HepG2 (cell line): ENCODE results near the gene SAMD10. TPM values are rescaled to one million over a fixed set of nuclear protein-coding genes. Genes with fewer than 3 reads are reported as not detected.

Source experiments
- CSRNP1 ChIP-seq: sonication (generic); formaldehyde crosslinking; IDR thresholded peaks from 2 replicates; pipeline ENCODE4 v1.8.1; 2023; ENCODE audit warnings: mild to moderate bottlenecking, missing genetic modification reagents
- DMTF1 ChIP-seq: sonication (generic); formaldehyde crosslinking; IDR thresholded peaks from 2 replicates; pipeline ENCODE4 v1.4.0; 2020; ENCODE audit warnings: mild to moderate bottlenecking, missing genetic modification reagents
- DRAP1 ChIP-seq: IDR thresholded peaks from 2 replicates; pipeline ENCODE4 v1.6.1; 2016; ENCODE audit warnings: missing genetic modification reagents, missing compliant biosample characterization
- GRHL1 ChIP-seq: sonication (generic); formaldehyde crosslinking; conservative IDR thresholded peaks from 2 replicates; pipeline ENCODE4 v1.8.0; 2022; ENCODE audit warnings: missing genetic modification reagents
- HES4 ChIP-seq: sonication (generic); formaldehyde crosslinking; IDR thresholded peaks from 2 replicates; pipeline ENCODE4 v1.9.0; 2021; ENCODE audit warnings: mild to moderate bottlenecking, missing genetic modification reagents, borderline replicate concordance
- MAFK ChIP-seq, 2 experiments: IDR thresholded peaks in 1 of 2; conservative IDR thresholded peaks in 1 of 2; 2 replicates each; pipeline ENCODE4 v1.6.1; 2011; ENCODE audit warnings: improper control_type of control experiment in 2 of 2, low read length in 2 of 2
- NCOA2 ChIP-seq: sonication (generic); formaldehyde crosslinking; IDR thresholded peaks from 2 replicates; pipeline ENCODE4 v1.8.0; 2022; ENCODE audit warnings: inconsistent platforms
- PHF5A ChIP-seq: IDR thresholded peaks from one replicate; pipeline ENCODE4 v1.6.1; 2018; ENCODE audit warnings: low read depth, missing genetic modification reagents; ENCODE audit not compliant: unreplicated experiment
- POLR2AphosphoS2 ChIP-seq: IDR thresholded peaks from 2 replicates; pipeline ENCODE4 v1.6.1; 2011; ENCODE audit warnings: low read depth, low read length, improper control_type of control experiment
- SKI ChIP-seq: fragments of 450-650 bp; IDR thresholded peaks from one replicate; pipeline ENCODE4 v1.6.1; 2018; ENCODE audit warnings: mild to moderate bottlenecking; ENCODE audit not compliant: partially characterized antibody
- THAP8 ChIP-seq: sonication (generic); formaldehyde crosslinking; IDR thresholded peaks from 2 replicates; pipeline ENCODE4 v1.5.1; 2020; ENCODE audit warnings: missing genetic modification reagents, mild to moderate bottlenecking, borderline replicate concordance
- ZBTB1 ChIP-seq: sonication (generic); formaldehyde crosslinking; IDR thresholded peaks from 2 replicates; pipeline ENCODE4 v1.4.0; 2020; ENCODE audit warnings: missing genetic modification reagents, borderline replicate concordance
- ZFP62 ChIP-seq: sonication (generic); formaldehyde crosslinking; IDR thresholded peaks from 2 replicates; pipeline ENCODE4 v1.4.0; 2020; ENCODE audit warnings: missing genetic modification reagents
- ZNF367 ChIP-seq: sonication (generic); formaldehyde crosslinking; IDR thresholded peaks from 2 replicates; pipeline ENCODE4 v1.4.0; 2020; ENCODE audit warnings: missing genetic modification reagents, borderline replicate concordance
- ZNF382 ChIP-seq: sonication (generic); formaldehyde crosslinking; IDR thresholded peaks from 2 replicates; pipeline ENCODE4 v1.5.0; 2020; ENCODE audit warnings: missing genetic modification reagents, mild to moderate bottlenecking, borderline replicate concordance
- ZNF414 ChIP-seq: sonication (generic); formaldehyde crosslinking; IDR thresholded peaks from 2 replicates; pipeline ENCODE4 v1.5.0; 2020; ENCODE audit warnings: missing genetic modification reagents
- ZNF510 ChIP-seq: sonication (generic); formaldehyde crosslinking; IDR thresholded peaks from 2 replicates; pipeline ENCODE4 v1.4.0; 2020; ENCODE audit warnings: low read depth, mild to moderate bottlenecking, missing genetic modification reagents
- ZNF674 ChIP-seq: sonication (generic); formaldehyde crosslinking; IDR thresholded peaks from 2 replicates; pipeline ENCODE4 v1.5.0; 2020; ENCODE audit warnings: low read depth, mild to moderate bottlenecking, missing genetic modification reagents
- ZNF7 ChIP-seq: IDR thresholded peaks from 2 replicates; pipeline ENCODE4 v1.6.1; 2016; ENCODE audit warnings: missing biosample characterization, missing genetic modification reagents
- ZNF792 ChIP-seq: IDR thresholded peaks from 2 replicates; pipeline ENCODE4 v1.6.1; 2016
- ZSCAN12 ChIP-seq: sonication (generic); formaldehyde crosslinking; IDR thresholded peaks from 2 replicates; pipeline ENCODE4 v1.9.0; 2021; ENCODE audit warnings: mild to moderate bottlenecking, missing genetic modification reagents
- polyA plus RNA-seq, 8 experiments: library from polyadenylated mRNA; depleted of rRNA in 3 of 8; stranded (reverse) in 7 of 8; unstranded in 1 of 8; fragments of >200 nt; fragmentation: Illumina TruSeq in 4 of 8; extraction: Trizol in 4 of 8; gene quantifications; 2 replicates each; pipeline versions ENCODE4 v1.2.1 to v1.2.3, GENCODE V29; 2011 to 2016; ENCODE audit warnings: low read depth in 4 of 8, missing spikeins in 1 of 8, mixed read lengths in 1 of 8; ENCODE audit not compliant: insufficient read depth in 1 of 8
- total RNA-seq, 5 experiments: library from RNA; depleted of rRNA; stranded (reverse); fragments of >200 nt; fragmentation: Illumina TruSeq; extraction: Trizol; gene quantifications; 2 replicates each; pipeline ENCODE4 v1.2.3, GENCODE V29; 2016; ENCODE audit warnings: low read depth in 1 of 5

The SAMD10 gene
- total and polyA plus RNA-seq, 2 of the 13 experiments (the other 11 are each of a cell fraction or from before 2014, with no cell fraction given) = 6.1 to 11.0 TPM

- TF ChIP-seq DMTF1 (CRISPR knock-in tag) (0 out of 2 replicates have a peak, but pooled peaks have one; percentile 66), ZNF382 (CRISPR knock-in tag) (no peak), HES4 (CRISPR knock-in tag) (peak; percentile 97), DRAP1 (CRISPR knock-in tag) (peak; percentile 92), POLR2AphosphoS2 (peak; percentile 77; the same call in 1 of the 2 replicates), ZNF367 (CRISPR knock-in tag) (no peak), ZBTB1 (CRISPR knock-in tag) (no peak; the same call in 1 of the 2 replicates), SKI (peak; percentile 24), GRHL1 (CRISPR knock-in tag) (0 out of 2 replicates have a peak, but pooled peaks have one; percentile 37), PHF5A (CRISPR knock-in tag) (peak; percentile 99), ZNF7 (no peak; the same call in 1 of the 2 replicates), ZSCAN12 (CRISPR knock-in tag) (peak; percentile 91), THAP8 (CRISPR knock-in tag) (peak; percentile 93; the same call in 1 of the 2 replicates), NCOA2 (CRISPR knock-in tag) (peak; percentile 78), ZFP62 (CRISPR knock-in tag) (peak; percentile 13; the same call in 1 of the 2 replicates), ZNF674 (peak; percentile 85; the same call in 1 of the 2 replicates), MAFK (conservative IDR thresholded peaks at IDR 0.05 in 1 of 2, IDR thresholded peaks at IDR 0.05 in 1 of 2; ENCODE audit: low read length in 2 of 2) (no peak), ZNF414 (CRISPR knock-in tag) (peak; percentile 97), ZNF510 (CRISPR knock-in tag) (0 out of 2 replicates have a peak, but pooled peaks have one; percentile 55), ZNF792 (CRISPR knock-in tag) (peak; percentile 98), CSRNP1 (CRISPR knock-in tag) (peak; percentile 93)
Observed at GRCh38 chr20:63980806-63981728, 1.6 kb upstream of the SAMD10 start, which contains the start of gene PRPF6 (continued).
